PC-3 (cell line): ENCODE results near the gene CFAP20DC.

Experiments
- EZH2 ChIP-seq: fragments of 300-600 bp; sonication (generic); IDR thresholded peaks from one replicate; pipeline ENCODE4 v1.6.1; 2017; ENCODE audit warnings: antibody characterized with exemption, mild to moderate bottlenecking, low read length; ENCODE audit not compliant: unreplicated experiment
- TF ChIP-seq, protein P1 (sequence below): fragments of 300-600 bp; sonication (generic); conservative IDR thresholded peaks from 2 replicates; pipeline ENCODE4 v1.5.1; 2017; ENCODE audit warnings: antibody characterized with exemption, low read depth, mild to moderate bottlenecking, low read length

DNA sequence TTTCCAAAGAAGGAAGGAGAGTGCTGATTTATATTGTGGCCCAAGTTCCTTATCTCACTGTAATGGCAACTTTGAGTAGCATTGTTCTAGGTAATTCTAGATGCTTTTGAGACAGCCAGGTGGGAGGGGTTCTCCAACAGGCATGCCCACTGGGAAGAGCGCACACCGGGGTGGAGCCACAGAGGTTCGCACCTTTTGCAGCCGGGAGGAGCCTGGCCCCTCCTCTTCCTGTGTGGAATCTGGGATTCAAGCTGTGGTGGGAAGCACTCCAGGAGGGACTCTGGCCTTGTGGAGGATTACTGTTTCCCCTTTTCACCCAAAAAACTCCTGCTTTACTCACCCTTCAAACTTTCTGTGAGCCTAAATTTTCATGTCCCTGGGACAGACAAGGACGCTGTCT is 53.1 kb downstream of the CFAP20DC start:
- TF ChIP-seq, protein P1, sequence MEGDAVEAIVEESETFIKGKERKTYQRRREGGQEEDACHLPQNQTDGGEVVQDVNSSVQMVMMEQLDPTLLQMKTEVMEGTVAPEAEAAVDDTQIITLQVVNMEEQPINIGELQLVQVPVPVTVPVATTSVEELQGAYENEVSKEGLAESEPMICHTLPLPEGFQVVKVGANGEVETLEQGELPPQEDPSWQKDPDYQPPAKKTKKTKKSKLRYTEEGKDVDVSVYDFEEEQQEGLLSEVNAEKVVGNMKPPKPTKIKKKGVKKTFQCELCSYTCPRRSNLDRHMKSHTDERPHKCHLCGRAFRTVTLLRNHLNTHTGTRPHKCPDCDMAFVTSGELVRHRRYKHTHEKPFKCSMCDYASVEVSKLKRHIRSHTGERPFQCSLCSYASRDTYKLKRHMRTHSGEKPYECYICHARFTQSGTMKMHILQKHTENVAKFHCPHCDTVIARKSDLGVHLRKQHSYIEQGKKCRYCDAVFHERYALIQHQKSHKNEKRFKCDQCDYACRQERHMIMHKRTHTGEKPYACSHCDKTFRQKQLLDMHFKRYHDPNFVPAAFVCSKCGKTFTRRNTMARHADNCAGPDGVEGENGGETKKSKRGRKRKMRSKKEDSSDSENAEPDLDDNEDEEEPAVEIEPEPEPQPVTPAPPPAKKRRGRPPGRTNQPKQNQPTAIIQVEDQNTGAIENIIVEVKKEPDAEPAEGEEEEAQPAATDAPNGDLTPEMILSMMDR, result no peak
- no peak for TF ChIP-seq EZH2
